ENCODE results near the gene TAF1. TPM values are rescaled to one million over a fixed set of nuclear protein-coding genes. Genes with fewer than 3 reads are reported as not detected.

Gene TAF1
- total and polyA plus RNA-seq, 10 of the 15 experiments (the other 5 are each of a cell fraction or from before 2014, with no cell fraction given): 4.1 to 24.2 (median 17.2) TPM

DNA sequence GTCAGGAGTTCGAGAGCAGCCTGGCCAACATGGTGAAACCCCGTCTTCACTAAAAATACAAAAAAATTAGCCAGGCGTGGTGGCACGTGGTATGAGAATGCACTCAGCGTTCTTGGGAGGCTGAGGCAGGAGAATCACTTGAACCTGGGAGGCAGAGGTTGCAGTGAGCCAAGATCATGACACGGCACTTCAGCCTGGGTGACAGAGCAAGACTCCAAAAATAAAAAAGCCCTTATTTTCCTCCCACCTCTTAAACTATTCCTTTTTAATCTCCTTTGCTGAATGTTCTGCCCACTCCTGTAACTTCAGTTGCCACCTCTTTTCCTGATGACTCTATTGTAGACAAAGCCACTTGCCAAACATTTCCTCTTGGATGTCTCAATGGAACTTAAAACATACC lies 72.6 kb downstream of the TAF1 start:
- RAD21 ChIA-PET (ENCODE audit: unreplicated experiment): no interaction called here
- DNase-seq (ENCODE audit: low read depth, low spot score): no peak
- intact Hi-C loops (cut with micrococcal nuclease; ENCODE audit: unreplicated experiment): loop anchor here (10.0 kb wide), 1 partner anchor 116 kb away; no protein-coding TSS in a partner anchor
- CTCF ChIA-PET: interaction anchor here (2.1 kb wide), 1 partner anchor 213 kb away, joined by 6 read pairs; no protein-coding TSS in a partner anchor
- TF ChIP-seq ETV6 (conservative IDR thresholded peaks at IDR 0.05 in 1 of 2, IDR thresholded peaks at IDR 0.05 in 1 of 2; ENCODE audit: borderline replicate concordance in 1 of 2, low read depth in 1 of 2) (no peak), RAD51 (IDR thresholded peaks at IDR 0.05) (0 out of 2 replicates have a peak, but pooled peaks have one; percentile 12)
- H2AFZ ChIP-seq (ENCODE audit: control insufficient read depth, low read depth, low read length): no peak overlapping the region
- no peaks in the 10 kb centered on the region for H3K79me2 ChIP-seq (ENCODE audit: control insufficient read depth, insufficient read depth, low read length)
- BruUV-seq (replicated peaks): no TSS peak
- no peak overlapping the region for H3K4me3 ChIP-seq
- no peaks in the 10 kb centered on the region for H3K9me3 ChIP-seq (replicated peaks; ENCODE audit: control insufficient read depth, insufficient read depth, low read length)
- H4K20me1 ChIP-seq (ENCODE audit: control insufficient read depth, insufficient read depth): no peaks in the 10 kb centered on the region
- POLR2A ChIA-PET: interaction anchor here (0.6 kb wide), 1 partner anchor 98 kb away, joined by 4 read pairs; no protein-coding TSS in a partner anchor
- H3K36me3 ChIP-seq (ENCODE audit: control insufficient read depth in 2 of 2, insufficient read depth in 2 of 2, low read length in 1 of 2): no peaks in the 10 kb centered on the region; a peak in 1 of 4 replicates
- H3K4me1 ChIP-seq (ENCODE audit: control insufficient read depth, insufficient read depth, low read length): no peaks in the 10 kb centered on the region
- no peaks in the 10 kb centered on the region for H3K27me3 ChIP-seq (replicated peaks in 1 of 2; ENCODE audit: control insufficient read depth in 2 of 2, insufficient read depth in 2 of 2, low read length in 1 of 2)
- SMC1A ChIA-PET (ENCODE audit: uncharacterized antibody, unreplicated experiment): interaction anchor here (0.6 to 1.4 kb wide), 2 partner anchors 9 to 230 kb away, joined by 4 read pairs; no protein-coding TSS in a partner anchor
- H3K27ac ChIP-seq (ENCODE audit: control insufficient read depth, insufficient read depth): no peak overlapping the region
- 22% methylated on average over 6 of the region's 6 CpGs for WGBS (ENCODE audit: insufficient coverage, insufficient replicate concordance, low lambda C conversion rate, missing lambda C conversion rate)
- ATAC-seq: no peak; the same call in 2 of the 3 replicates
- FAIRE-seq: no peak
- H3K4me2 ChIP-seq (ENCODE audit: control insufficient read depth, insufficient read depth): no peak overlapping the region
- no peak overlapping the region for H3K9ac ChIP-seq (ENCODE audit: control insufficient read depth, insufficient read depth, low read length)
- in situ Hi-C loops (cut with MboI): no loop called here

DNA sequence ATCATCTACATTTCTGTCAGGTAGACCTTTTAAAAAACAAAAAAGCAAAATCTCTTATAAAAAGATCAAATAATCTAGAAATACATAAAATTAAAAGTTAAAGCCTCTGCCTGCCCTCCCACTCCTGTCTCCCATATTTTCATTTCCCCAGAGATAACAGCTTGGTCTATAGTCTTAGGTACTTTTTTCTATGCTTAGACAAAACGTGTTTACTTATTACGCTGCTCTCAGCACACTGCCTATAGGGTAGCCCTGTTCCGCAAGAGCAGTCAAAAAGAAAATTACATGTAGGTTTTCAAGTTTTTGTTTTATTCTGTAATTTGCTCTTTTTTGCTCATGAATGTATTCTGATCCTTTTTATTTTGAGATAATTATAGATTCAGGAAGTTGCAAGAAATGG lies 73.3 kb downstream of the TAF1 start:
- in situ Hi-C loops (cut with MboI): no loop called here
- H3K4me2 ChIP-seq (ENCODE audit: control insufficient read depth, insufficient read depth): no peak overlapping the region
- ChIA-PET SMC1A (ENCODE audit: uncharacterized antibody, unreplicated experiment) (interaction anchor here (1.4 kb wide), 1 partner anchor 8 kb away, joined by 4 read pairs; no protein-coding TSS in a partner anchor), CTCF (no interaction called here), RAD21 (ENCODE audit: unreplicated experiment) (interaction anchor here (0.8 to 1.8 kb wide), 2 partner anchors 95 to 210 kb away, joined by 3 to 7 read pairs; no protein-coding TSS in a partner anchor), POLR2A (no interaction called here)
- no peaks in the 10 kb centered on the region for H3K4me1 ChIP-seq (ENCODE audit: control insufficient read depth, insufficient read depth, low read length)
- FAIRE-seq: no peak
- intact Hi-C loops (cut with micrococcal nuclease; ENCODE audit: unreplicated experiment): loop anchor here (10.0 kb wide), 1 partner anchor 115 kb away; no protein-coding TSS in a partner anchor
- no peaks in the 10 kb centered on the region for H3K79me2 ChIP-seq (ENCODE audit: control insufficient read depth, insufficient read depth, low read length)
- peak; percentile 42 for ATAC-seq
- H3K27ac ChIP-seq (ENCODE audit: control insufficient read depth, insufficient read depth): no peak overlapping the region
- no peaks in the 10 kb centered on the region; a peak in 1 of 4 replicates for H3K36me3 ChIP-seq (ENCODE audit: control insufficient read depth in 2 of 2, insufficient read depth in 2 of 2, low read length in 1 of 2)
- 51% methylated on average over 3 of the region's 3 CpGs for WGBS (ENCODE audit: insufficient coverage, insufficient replicate concordance, low lambda C conversion rate, missing lambda C conversion rate)
- H3K4me3 ChIP-seq: no peak overlapping the region
- H3K9ac ChIP-seq (ENCODE audit: control insufficient read depth, insufficient read depth, low read length): no peak overlapping the region
- no peaks in the 10 kb centered on the region for H4K20me1 ChIP-seq (ENCODE audit: control insufficient read depth, insufficient read depth)
- no TSS peak for BruUV-seq (replicated peaks)
- no peaks in the 10 kb centered on the region for H3K9me3 ChIP-seq (replicated peaks; ENCODE audit: control insufficient read depth, insufficient read depth, low read length)
- no peak overlapping the region for H2AFZ ChIP-seq (ENCODE audit: control insufficient read depth, low read depth, low read length)
- H3K27me3 ChIP-seq (replicated peaks in 1 of 2; ENCODE audit: control insufficient read depth in 2 of 2, insufficient read depth in 2 of 2, low read length in 1 of 2): no peaks in the 10 kb centered on the region
- no peak for DNase-seq (ENCODE audit: low read depth, low spot score)
- no peak for TF ChIP-seq ESRRA (IDR thresholded peaks at IDR 0.05; ENCODE audit: low read length)
- TF ChIP-seq NFYB (IDR thresholded peaks at IDR 0.05; ENCODE audit: insufficient read depth, low read depth, low read length): no peak
- no peak for TF ChIP-seq KDM1A (IDR thresholded peaks at IDR 0.05; ENCODE audit: borderline replicate concordance)
- TF ChIP-seq NRF1 (conservative IDR thresholded peaks at IDR 0.05; ENCODE audit: low read depth, low read length): no peak
- TF ChIP-seq ZBED1 (IDR thresholded peaks at IDR 0.05; ENCODE audit: borderline replicate concordance): no peak
- no peak for TF ChIP-seq RCOR1 (conservative IDR thresholded peaks at IDR 0.05; ENCODE audit: low read depth, low read length)
- TF ChIP-seq PAX8 (IDR thresholded peaks at IDR 0.05): no peak
- no peak for TF ChIP-seq SMC3 (IDR thresholded peaks at IDR 0.05; ENCODE audit: borderline replicate concordance, low read length)
- TF ChIP-seq TBL1XR1 (IDR thresholded peaks at IDR 0.05; ENCODE audit: low read depth, low read length): no peak
- no peak for TF ChIP-seq E2F8 (IDR thresholded peaks at IDR 0.05; ENCODE audit: low read depth, partially characterized antibody)
- no peak for TF ChIP-seq ZNF207 (IDR thresholded peaks at IDR 0.05; ENCODE audit: borderline replicate concordance)
- TF ChIP-seq LARP7 (IDR thresholded peaks at IDR 0.05): no peak
- no peak for TF ChIP-seq KAT2A (conservative IDR thresholded peaks at IDR 0.05; ENCODE audit: control insufficient read depth, low read depth, low read length)
- TF ChIP-seq RUNX3 (IDR thresholded peaks at IDR 0.05; ENCODE audit: low read length): no peak
- no peak for TF ChIP-seq EZH2 (IDR thresholded peaks at IDR 0.05; ENCODE audit: borderline replicate concordance, control insufficient read depth, low read depth, low read length)

All from GM12878 (cell line).